Caco-2 (cell line): Measurements from ENCODE around the gene TMEM239. TPM values are rescaled to one million over a fixed set of nuclear protein-coding genes. Genes with fewer than 3 reads are reported as not detected.

ENCODE experiments used
- BruUV-seq: library from RNA; stranded (reverse); fragments of 400-500 nt; replicated peaks from 2 replicates; lab custom pipeline; 2021; lab: Mats Ljungman, UMichigan
- CTCF ChIA-PET: fragments of 300-600 bp; sonication (Branson Sonifier 250); formaldehyde crosslinking; loops from one replicate; lab custom pipeline; 2022; ENCODE audit warnings: antibody characterized with exemption; lab: Charles Lee
- POLR2A ChIA-PET: fragments of 300-600 bp; sonication (Branson Sonifier 250); formaldehyde crosslinking; loops from one replicate; lab custom pipeline; 2022; ENCODE audit warnings: antibody characterized with exemption; lab: Charles Lee
- DNase-seq, 2 experiments: peaks; one replicate each; pipeline versions ENCODE4 v3.0.0 to v3.0.0-alpha.2; 2020 to 2022
- H3K27me3 ChIP-seq: replicated peaks from 2 replicates; pipeline ENCODE4 v1.6.0; 2011; ENCODE audit warnings: low read length; ENCODE audit not compliant: control insufficient read depth, insufficient read depth
- H3K36me3 ChIP-seq: 2 replicates; pipeline ENCODE4 v1.5.1; 2011; ENCODE audit warnings: low read length; ENCODE audit not compliant: control insufficient read depth, insufficient read depth
- H3K4me1 ChIP-seq: fragments of 250-450 bp; sonication (Bioruptor Pico); 2 replicates; pipeline ENCODE4 v1.5.1; 2020; ENCODE audit warnings: mild to moderate bottlenecking
- H3K4me3 ChIP-seq: 2 replicates; pipeline ENCODE4 v1.5.1; 2011; ENCODE audit warnings: low read depth, mild to moderate bottlenecking, control low read depth, low read length
- H3K9me3 ChIP-seq: fragments of 250-450 bp; sonication (Bioruptor Pico); 2 replicates; pipeline ENCODE4 v1.5.1; 2020; ENCODE audit warnings: mild to moderate bottlenecking, moderate library complexity
- H3K27ac Mint-ChIP-seq: one replicate; pipeline ENCODE4 v1.8.0; 2022; ENCODE audit warnings: mixed read lengths; ENCODE audit not compliant: unreplicated experiment
- H3K27me3 Mint-ChIP-seq: one replicate; pipeline ENCODE4 v1.8.0; 2022; ENCODE audit warnings: mixed read lengths; ENCODE audit not compliant: insufficient read depth, unreplicated experiment
- H3K36me3 Mint-ChIP-seq: one replicate; pipeline ENCODE4 v1.8.0; 2022; ENCODE audit warnings: mild to moderate bottlenecking, mixed read lengths; ENCODE audit not compliant: insufficient read depth, unreplicated experiment
- H3K4me1 Mint-ChIP-seq: one replicate; pipeline ENCODE4 v1.8.0; 2022; ENCODE audit warnings: low read depth, mixed read lengths; ENCODE audit not compliant: unreplicated experiment
- H3K4me3 Mint-ChIP-seq: one replicate; pipeline ENCODE4 v1.8.0; 2022; ENCODE audit warnings: mild to moderate bottlenecking, moderate library complexity, mixed read lengths; ENCODE audit not compliant: unreplicated experiment
- H3K9me3 Mint-ChIP-seq: one replicate; pipeline ENCODE4 v1.8.0; 2022; ENCODE audit warnings: mixed read lengths; ENCODE audit not compliant: unreplicated experiment
- CTCF ChIP-seq, 2 experiments: fragments of 200-600 bp in 1 of 2; IDR thresholded peaks; 1 replicate in 1 of 2; 2 replicates in 1 of 2; pipeline versions ENCODE4 v1.5.1 to v1.8.0; 2011 to 2022; ENCODE audit warnings: antibody characterized with exemption in 1 of 2, control low read depth in 1 of 2, inconsistent platforms in 1 of 2, low read depth in 1 of 2, low read length in 1 of 2, mild to moderate bottlenecking in 1 of 2, moderate library complexity in 1 of 2; ENCODE audit not compliant: insufficient read depth in 1 of 2, severe bottlenecking in 1 of 2, unreplicated experiment in 1 of 2
- intact Hi-C: fragments of 100-400 bp; cut with micrococcal nuclease; formaldehyde crosslinking; loops from one replicate; pipeline ENCODE4 v1.10.0; 2022; ENCODE audit not compliant: unreplicated experiment
- total RNA-seq: library from RNA; stranded (reverse); gene quantifications from 2 replicates; pipeline ENCODE4 v1.2.3, GENCODE V29; 2022

Gene TMEM239
- total RNA-seq, 1 experiment from 2014 or later, result not detected

GRCh38 chr20:2817341-2817726 is 1.2 kb downstream of the TMEM239 start:
- DNase-seq, result no peak
- Mint-ChIP-seq H3K4me1 (peaks cover 10% of the 10 kb centered on the region), H3K27me3 (no peaks in the 10 kb centered on the region), H3K36me3 (no peaks in the 10 kb centered on the region), H3K4me3 (no peak overlapping the region), H3K9me3 (peaks cover 3% of the 10 kb centered on the region), H3K27ac (no peak overlapping the region)
- no TSS peak for BruUV-seq
- Histone ChIP-seq H3K4me3 (no peak overlapping the region), H3K27me3 (no peaks in the 10 kb centered on the region), H3K36me3 (no peaks in the 10 kb centered on the region), H3K4me1 (peaks cover 9% of the 10 kb centered on the region; the same call in 1 of the 2 replicates), H3K9me3 (peaks cover 2% of the 10 kb centered on the region; the same call in 1 of the 2 replicates)
- intact Hi-C loops, result no loop called here
- ChIA-PET CTCF (no interaction called here), POLR2A (no interaction called here)
- no peak for TF ChIP-seq CTCF (IDR thresholded peaks at IDR 0.05; ENCODE audit: insufficient read depth in 1 of 2, low read depth in 1 of 2, low read length in 1 of 2, severe bottlenecking in 1 of 2, unreplicated experiment in 1 of 2)

GRCh38 chr20:2817891-2818595 is 1.9 kb downstream of the TMEM239 start:
- POLR2A ChIA-PET, result no interaction called here

More at GRCh38 chr20:2817891-2818595, 1.9 kb downstream of the TMEM239 start:
- no TSS peak for BruUV-seq
- no peak overlapping the region for H3K4me3 ChIP-seq
- Mint-ChIP-seq H3K36me3 (no peaks in the 10 kb centered on the region), H3K4me3 (no peak overlapping the region), H3K27me3 (no peaks in the 10 kb centered on the region), H3K9me3 (no peaks in the 10 kb centered on the region), H3K27ac (no peak overlapping the region), H3K4me1 (peaks cover 10% of the 10 kb centered on the region)
- intact Hi-C loops, result no loop called here
- peaks cover 9% of the 10 kb centered on the region; the same call in 1 of the 2 replicates for H3K4me1 ChIP-seq
- DNase-seq, result no peak
- H3K36me3 ChIP-seq, result no peaks in the 10 kb centered on the region
- CTCF ChIA-PET, result no interaction called here
- no peak for TF ChIP-seq CTCF (IDR thresholded peaks at IDR 0.05; ENCODE audit: insufficient read depth in 1 of 2, low read depth in 1 of 2, low read length in 1 of 2, severe bottlenecking in 1 of 2, unreplicated experiment in 1 of 2)
- no peaks in the 10 kb centered on the region for H3K9me3 ChIP-seq
- no peaks in the 10 kb centered on the region for H3K27me3 ChIP-seq
